Measurements from ENCODE around the gene TBX21. TPM values are rescaled to one million over a fixed set of nuclear protein-coding genes. Genes with fewer than 3 reads are reported as not detected.
A peak's percentile ranks its signal among the peaks of the same experiment; 100 is the strongest.

TBX21 gene
- total RNA-seq, 2 donors from 2014 or later: not detected

- no peak for TF ChIP-seq CTCF (conservative IDR thresholded peaks at IDR 0.05)
- Histone ChIP-seq H3K4me1 (ENCODE audit: control insufficient read depth, insufficient read depth, low read length) (no peaks in the 10 kb centered on the region), H3K27me3 (ENCODE audit: control insufficient read depth, insufficient read depth, low read length, poor library complexity, severe bottlenecking) (peaks cover 25% of the 10 kb centered on the region), H3K4me3 (ENCODE audit: low read length) (no peak overlapping the region), H3K9me3 (ENCODE audit: control insufficient read depth, low read length) (no peaks in the 10 kb centered on the region), H3K9ac (ENCODE audit: extremely low read depth, low read length, poor library complexity, severe bottlenecking) (no peak overlapping the region), H3K36me3 (ENCODE audit: control insufficient read depth, insufficient read depth, low read length) (peaks cover under 1% of the 10 kb centered on the region), H3K27ac (ENCODE audit: low read depth, low read length) (no peak overlapping the region)
- H3K27me3 Mint-ChIP-seq (ENCODE audit: insufficient read depth): peaks cover 74% of the 10 kb centered on the region
- WGBS, 2 experiments (ENCODE audit: insufficient coverage in 1 of 2, insufficient read length in 1 of 2): 79 to 81% methylated on average over 2 to 7 of the region's 10 CpGs
- H3K4me3 Mint-ChIP-seq: no peak overlapping the region
- H3K9me3 Mint-ChIP-seq: peaks cover 2% of the 10 kb centered on the region
- no peaks in the 10 kb centered on the region for H3K4me1 Mint-ChIP-seq
- no peak overlapping the region for H3K27ac Mint-ChIP-seq
- peaks cover under 1% of the 10 kb centered on the region for H3K36me3 Mint-ChIP-seq (ENCODE audit: low read depth)
- no peak for DNase-seq
These were observed 17.2 kb upstream of the TBX21 start for GRCh38 chr17:47715669-47716325.

GRCh38 chr17:47716375-47716774 lies 16.7 kb upstream of the TBX21 start:
- TF ChIP-seq CTCF (conservative IDR thresholded peaks at IDR 0.05): no peak
- H3K9me3 ChIP-seq (ENCODE audit: control insufficient read depth, low read length): no peaks in the 10 kb centered on the region
- H3K36me3 ChIP-seq (ENCODE audit: control insufficient read depth, insufficient read depth, low read length): no peaks in the 10 kb centered on the region
- no peak overlapping the region for H3K27ac ChIP-seq (ENCODE audit: low read depth, low read length)
- no peak overlapping the region for H3K4me3 ChIP-seq (ENCODE audit: low read length)
- Mint-ChIP-seq H3K36me3 (ENCODE audit: low read depth) (no peaks in the 10 kb centered on the region), H3K9me3 (peaks cover 3% of the 10 kb centered on the region), H3K4me3 (no peak overlapping the region), H3K4me1 (no peaks in the 10 kb centered on the region), H3K27ac (no peak overlapping the region), H3K27me3 (ENCODE audit: insufficient read depth) (peaks cover 80% of the 10 kb centered on the region)
- peaks cover 30% of the 10 kb centered on the region for H3K27me3 ChIP-seq (ENCODE audit: control insufficient read depth, insufficient read depth, low read length, poor library complexity, severe bottlenecking)
- no peaks in the 10 kb centered on the region for H3K4me1 ChIP-seq (ENCODE audit: control insufficient read depth, insufficient read depth, low read length)
- 60 to 94% methylated on average over 1 to 3 of the region's 3 CpGs for WGBS, 2 experiments (ENCODE audit: insufficient coverage in 1 of 2, insufficient read length in 1 of 2)
- H3K9ac ChIP-seq (ENCODE audit: extremely low read depth, low read length, poor library complexity, severe bottlenecking): no peak overlapping the region
- DNase-seq: no peak

GRCh38 chr17:47717261-47717697 lies 15.8 kb upstream of the TBX21 start:
- H3K4me3 Mint-ChIP-seq: no peak overlapping the region
- Histone ChIP-seq H3K27ac (ENCODE audit: low read depth, low read length) (no peak overlapping the region), H3K4me3 (ENCODE audit: low read length) (no peak overlapping the region), H3K9me3 (ENCODE audit: control insufficient read depth, low read length) (no peaks in the 10 kb centered on the region), H3K9ac (ENCODE audit: extremely low read depth, low read length, poor library complexity, severe bottlenecking) (no peak overlapping the region), H3K36me3 (ENCODE audit: control insufficient read depth, insufficient read depth, low read length) (no peaks in the 10 kb centered on the region), H3K4me1 (ENCODE audit: control insufficient read depth, insufficient read depth, low read length) (no peaks in the 10 kb centered on the region), H3K27me3 (ENCODE audit: control insufficient read depth, insufficient read depth, low read length, poor library complexity, severe bottlenecking) (peaks cover 39% of the 10 kb centered on the region)
- H3K27me3 Mint-ChIP-seq (ENCODE audit: insufficient read depth): peaks cover 87% of the 10 kb centered on the region
- H3K27ac Mint-ChIP-seq: no peak overlapping the region
- no peak for DNase-seq
- peaks cover 3% of the 10 kb centered on the region for H3K9me3 Mint-ChIP-seq
- no peaks in the 10 kb centered on the region for H3K4me1 Mint-ChIP-seq
- WGBS, 2 experiments (ENCODE audit: insufficient coverage in 1 of 2, insufficient read length in 1 of 2): 100% methylated on average over 1 of the region's 2 CpGs; no CpG with 5 or more reads in 1 of the 2 experiments
- H3K36me3 Mint-ChIP-seq (ENCODE audit: low read depth): no peaks in the 10 kb centered on the region
- TF ChIP-seq CTCF (conservative IDR thresholded peaks at IDR 0.05): peak; percentile 73

Data from endodermal cell (in vitro differentiated cells).